Testis (tissue), 2 donors: ENCODE results near the gene RNU1-3.
"Not testable (repeated sequence)": the region's sequence is repeated elsewhere in the genome, so short reads cannot be mapped to it uniquely, and the experiment has no call there.

Experiments used
- CTCF ChIP-seq, 3 experiments: fragments of 450-650 bp in 2 of 3; fragments of 200-600 bp in 1 of 3; sonication (generic) in 1 of 3; IDR thresholded peaks; one replicate each; pipeline ENCODE4 v1.5.1; 2016 to 2019; ENCODE audit warnings: antibody characterized with exemption in 3 of 3, mild to moderate bottlenecking in 2 of 3, moderate library complexity in 1 of 3
- POLR2A ChIP-seq: fragments of 450-650 bp; IDR thresholded peaks from one replicate; pipeline ENCODE4 v1.6.1; 2017; ENCODE audit warnings: antibody characterized with exemption, mild to moderate bottlenecking, moderate library complexity

GRCh38 chr1:16646716-16647115 lies 20.0 kb downstream of the RNU1-3 start:
- not testable (repeated sequence) for TF ChIP-seq CTCF (IDR thresholded peaks at IDR 0.05); POLR2A
